HG03025 (cell line): ENCODE measurements around the gene CEBPB.
"Not testable (repeated sequence)": the region's sequence is repeated elsewhere in the genome, so short reads cannot be mapped to it uniquely, and the experiment has no call there.

ENCODE experiments used
- ATAC-seq: cut with Tn5 transposase; IDR thresholded peaks from one replicate; pipeline ENCODE4 v1.9.1; 2021; ENCODE audit warnings: mild to moderate bottlenecking, moderate library complexity; ENCODE audit not compliant: unreplicated experiment, low FRiP score

The CEBPB gene

GRCh38 chr20:50165684-50166554, 24.7 kb upstream of the CEBPB start:
- ATAC-seq: peak; percentile 63

- ATAC-seq: no peak
Measured at GRCh38 chr20:50169329-50169823, 21.3 kb upstream of the CEBPB start.

GRCh38 chr20:50170549-50171220, 19.9 kb upstream of the CEBPB start:
- no peak for ATAC-seq

- no peak for ATAC-seq
Measured at GRCh38 chr20:50172347-50173013, 18.1 kb upstream of the CEBPB start.

- no peak for ATAC-seq
Measured at GRCh38 chr20:50174456-50174855, 16.2 kb upstream of the CEBPB start.

GRCh38 chr20:50175938-50176933, 14.4 kb upstream of the CEBPB start:
- ATAC-seq: no peak

GRCh38 chr20:50178672-50179071, 12.0 kb upstream of the CEBPB start:
- not testable (repeated sequence) for ATAC-seq

GRCh38 chr20:50181344-50181743, 9.3 kb upstream of the CEBPB start:
- no peak for ATAC-seq

GRCh38 chr20:50182346-50182745, 8.3 kb upstream of the CEBPB start:
- ATAC-seq: no peak

- no peak for ATAC-seq
Measured at GRCh38 chr20:50185426-50185825, 5.2 kb upstream of the CEBPB start.

GRCh38 chr20:50186151-50186885, 4.3 kb upstream of the CEBPB start:
- ATAC-seq: no peak

- ATAC-seq: no peak
Measured at GRCh38 chr20:50186987-50187402, 3.6 kb upstream of the CEBPB start.

- no peak for ATAC-seq
Measured at GRCh38 chr20:50187403-50188051, 3.1 kb upstream of the CEBPB start.

GRCh38 chr20:50188287-50188688, 2.3 kb upstream of the CEBPB start:
- no peak for ATAC-seq

- no peak for ATAC-seq
Measured at GRCh38 chr20:50188879-50189680, 1.6 kb upstream of the CEBPB start.

- no peak for ATAC-seq
Measured at GRCh38 chr20:50189681-50190250, 864 bp upstream of the CEBPB start.

- ATAC-seq: peak; percentile 20
Measured at GRCh38 chr20:50191065-50191543, 474 bp downstream of the CEBPB start.
